Psoas muscle (tissue), 8 donors: ENCODE data around the gene EPB41L2. TPM values are rescaled to one million over a fixed set of nuclear protein-coding genes. Genes with fewer than 3 reads are reported as not detected.
"Not testable (repeated sequence)": the region's sequence is repeated elsewhere in the genome, so short reads cannot be mapped to it uniquely, and the experiment has no call there.

Experiments
- ATAC-seq, 4 donors: fragments of 200-7000 bp; cut with Tn5 transposase; one replicate each; pipeline ENCODE4 v1.9.1; 2020; ENCODE audit warnings: moderate library complexity in 3 of 4, mild to moderate bottlenecking in 2 of 4
- DNase-seq, 2 donors: peaks; one replicate each; pipeline ENCODE4 v3.0.0-alpha.2; 2020
- H3K27ac ChIP-seq: fragments of 200-600 bp; one replicate; pipeline ENCODE4 v1.8.0; 2022
- H3K27me3 ChIP-seq, 3 donors: fragments of 200-600 bp in 1 of 3; one replicate each; pipeline versions ENCODE4 v1.6.1 to v1.8.0; 2013 to 2022; ENCODE audit warnings: low read length in 2 of 3, mild to moderate bottlenecking in 2 of 3, moderate library complexity in 1 of 3; ENCODE audit not compliant: insufficient read depth in 3 of 3
- H3K36me3 ChIP-seq, 2 donors: fragments of 200-600 bp in 1 of 2; one replicate each; pipeline versions ENCODE4 v1.6.1 to v1.8.0; 2013 to 2022; ENCODE audit warnings: low read depth in 1 of 2, mild to moderate bottlenecking in 1 of 2, moderate library complexity in 1 of 2; ENCODE audit not compliant: insufficient read depth in 1 of 2
- H3K4me1 ChIP-seq: fragments of 200-600 bp; one replicate; pipeline ENCODE4 v1.8.0; 2022
- H3K4me3 ChIP-seq: fragments of 200-600 bp; one replicate; pipeline ENCODE4 v1.8.0; 2022; ENCODE audit warnings: mild to moderate bottlenecking
- H3K9me3 ChIP-seq: fragments of 200-600 bp; one replicate; pipeline ENCODE4 v1.8.0; 2022
- WGBS, 3 donors: extraction: QIAGEN DNeasy Blood & Tissue Kit; methylation state at CpG; one replicate each; pipeline versions ENCODE4 v1.1.6 to v1.1.7; 2013; 5-methylcytosine and 5-hydroxymethylcytosine counted together
- intact Hi-C, 2 donors: fragments of 100-400 bp; cut with DNase I; formaldehyde crosslinking; loops; one replicate each; pipeline versions ENCODE4 v1.11.0 to v1.14.2; 2022
- polyA plus RNA-seq, 3 donors: library from polyadenylated mRNA; stranded (reverse); fragments of 200-250 nt; gene quantifications; one replicate each; pipeline ENCODE4 v1.2.3, GENCODE V29; 2013
- total RNA-seq, 4 donors: library from RNA; stranded (reverse); fragmentation: NEBNext Ultra II Directional in 2 of 4; extraction: Animal tissue kit (Norgen Biotek cat#: 25700) in 2 of 4; gene quantifications; one replicate each; pipeline versions ENCODE4 v1.2.1 to v1.2.4, GENCODE V29; 2021 to 2023
- TF ChIP-seq, protein P1 (sequence below): fragments of 200-600 bp; IDR thresholded peaks from one replicate; pipeline ENCODE4 v1.8.0; 2022; ENCODE audit warnings: antibody characterized with exemption
- donor health status: healthy with polysubstance abuse.
- donor health status: DM: no; HTN: no; CAD: no; lungs with moderate emphysema.
- donor health status: Bipolar disorder and iron deficiency.
- donor health status: healthy.
- donor health status: DM: yes; HTN: yes; CAD: no.
- donor health status: DM: no; HTN: no; CAD: no.
- donor health status: DM: no; HTN: no; CAD: no.
- donor health status: DM: yes; HTN: yes; CAD: no.

The EPB41L2 gene
- total and polyA plus RNA-seq, 7 donors = 8.5 to 75.7 (median 22.7) TPM

DNA sequence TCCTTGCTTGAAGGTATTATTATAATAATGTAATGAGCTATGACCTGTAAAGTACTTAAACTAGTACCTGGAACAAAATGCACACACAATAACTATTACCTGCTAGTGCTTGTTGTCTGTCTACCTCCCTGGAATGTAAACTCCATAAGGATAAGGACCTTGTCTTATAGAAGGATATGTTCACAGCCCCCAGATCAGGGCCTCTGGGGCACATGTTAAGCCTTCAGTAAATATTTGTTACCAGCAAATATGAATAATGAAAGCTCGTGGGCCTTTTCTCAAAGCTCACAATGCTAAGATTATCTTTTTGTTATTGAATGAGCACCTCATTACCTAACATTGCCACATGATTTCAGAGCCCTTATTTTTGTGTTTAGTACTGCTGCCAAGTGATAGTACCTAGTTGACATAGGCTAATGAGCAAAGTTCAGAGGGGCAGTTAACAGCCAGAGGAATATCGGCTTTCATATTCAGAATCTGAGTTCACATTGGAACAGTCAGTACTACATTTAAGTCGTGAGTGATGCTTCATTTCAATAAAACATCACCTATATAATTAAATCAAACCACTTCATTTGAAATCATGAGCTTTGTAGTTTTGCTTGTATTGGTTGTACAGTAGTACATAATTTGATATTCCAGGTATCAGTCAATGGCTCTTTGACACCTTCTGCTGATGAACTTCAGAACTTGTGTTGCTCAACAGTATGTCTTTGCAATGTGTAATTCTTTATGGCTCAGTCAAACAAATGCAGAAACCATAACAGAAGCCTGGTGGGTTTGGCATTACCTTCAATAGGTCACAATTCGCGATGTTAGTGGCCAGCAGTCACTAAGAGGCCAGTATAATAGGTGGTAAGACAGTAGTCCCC is 247.6 kb downstream of the EPB41L2 start:
- no peak overlapping the region for H3K27ac ChIP-seq
- TF ChIP-seq, protein P1, sequence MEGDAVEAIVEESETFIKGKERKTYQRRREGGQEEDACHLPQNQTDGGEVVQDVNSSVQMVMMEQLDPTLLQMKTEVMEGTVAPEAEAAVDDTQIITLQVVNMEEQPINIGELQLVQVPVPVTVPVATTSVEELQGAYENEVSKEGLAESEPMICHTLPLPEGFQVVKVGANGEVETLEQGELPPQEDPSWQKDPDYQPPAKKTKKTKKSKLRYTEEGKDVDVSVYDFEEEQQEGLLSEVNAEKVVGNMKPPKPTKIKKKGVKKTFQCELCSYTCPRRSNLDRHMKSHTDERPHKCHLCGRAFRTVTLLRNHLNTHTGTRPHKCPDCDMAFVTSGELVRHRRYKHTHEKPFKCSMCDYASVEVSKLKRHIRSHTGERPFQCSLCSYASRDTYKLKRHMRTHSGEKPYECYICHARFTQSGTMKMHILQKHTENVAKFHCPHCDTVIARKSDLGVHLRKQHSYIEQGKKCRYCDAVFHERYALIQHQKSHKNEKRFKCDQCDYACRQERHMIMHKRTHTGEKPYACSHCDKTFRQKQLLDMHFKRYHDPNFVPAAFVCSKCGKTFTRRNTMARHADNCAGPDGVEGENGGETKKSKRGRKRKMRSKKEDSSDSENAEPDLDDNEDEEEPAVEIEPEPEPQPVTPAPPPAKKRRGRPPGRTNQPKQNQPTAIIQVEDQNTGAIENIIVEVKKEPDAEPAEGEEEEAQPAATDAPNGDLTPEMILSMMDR = no peak
- H3K36me3 ChIP-seq = no peaks in the 10 kb centered on the region
- ATAC-seq (no peak), DNase-seq (no peak)
- no peaks in the 10 kb centered on the region for H3K27me3 ChIP-seq
- WGBS, 3 donors = 80 to 93% (median 86%) methylated on average over 5 of the region's 5 CpGs
- intact Hi-C loops = no loop called here
- no peaks in the 10 kb centered on the region for H3K9me3 ChIP-seq
- no peaks in the 10 kb centered on the region for H3K4me1 ChIP-seq
- no peak overlapping the region for H3K4me3 ChIP-seq

DNA sequence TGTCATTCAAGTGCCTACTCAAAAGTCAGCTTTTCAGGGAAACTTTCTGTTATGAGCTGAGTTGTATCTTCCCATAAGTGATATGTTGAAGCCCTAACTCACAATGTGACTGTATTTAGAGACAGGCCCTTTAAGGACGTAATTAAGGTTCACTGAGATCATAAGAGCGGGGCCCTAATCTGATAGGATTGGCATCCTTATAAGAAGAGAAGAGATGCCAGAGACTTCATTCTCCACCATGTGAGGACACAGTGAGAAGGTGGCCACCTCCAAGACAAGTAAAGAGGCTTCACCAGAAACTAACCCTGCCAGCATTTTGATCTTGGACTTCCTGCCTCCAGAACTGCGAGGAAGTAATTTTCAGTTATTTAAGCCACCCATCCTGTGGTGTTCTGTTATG is 248.5 kb downstream of the EPB41L2 start:
- Histone ChIP-seq H3K4me1 (no peaks in the 10 kb centered on the region), H3K27me3 (no peaks in the 10 kb centered on the region), H3K36me3 (no peaks in the 10 kb centered on the region), H3K27ac (no peak overlapping the region), H3K4me3 (no peak overlapping the region), H3K9me3 (no peaks in the 10 kb centered on the region)
- 89 to 92% (median 90%) methylated on average over 3 of the region's 3 CpGs for WGBS, 3 donors
- no peak for DNase-seq
- TF ChIP-seq, protein P1 = no peak
- intact Hi-C loops = no loop called here
- ATAC-seq = no peak

DNA sequence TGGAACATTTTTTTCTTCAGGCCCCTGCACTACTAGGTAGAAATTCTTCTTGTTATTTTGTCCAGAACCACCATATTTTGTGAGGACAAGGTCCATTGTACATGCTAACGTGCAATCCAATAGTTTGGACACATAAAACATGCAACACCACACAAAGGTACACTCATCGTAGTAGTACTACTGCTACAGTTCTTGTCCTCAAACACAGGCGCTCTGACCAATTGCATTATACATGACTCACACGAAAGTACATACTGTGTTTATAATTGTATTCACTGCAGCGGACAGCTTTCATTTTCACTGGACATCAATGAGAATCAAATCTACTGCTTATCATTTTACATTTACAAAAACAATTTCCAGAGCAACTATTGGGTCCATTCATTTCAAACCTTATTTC is 251.1 kb downstream of the EPB41L2 start:
- TF ChIP-seq, protein P1 = no peak

DNA sequence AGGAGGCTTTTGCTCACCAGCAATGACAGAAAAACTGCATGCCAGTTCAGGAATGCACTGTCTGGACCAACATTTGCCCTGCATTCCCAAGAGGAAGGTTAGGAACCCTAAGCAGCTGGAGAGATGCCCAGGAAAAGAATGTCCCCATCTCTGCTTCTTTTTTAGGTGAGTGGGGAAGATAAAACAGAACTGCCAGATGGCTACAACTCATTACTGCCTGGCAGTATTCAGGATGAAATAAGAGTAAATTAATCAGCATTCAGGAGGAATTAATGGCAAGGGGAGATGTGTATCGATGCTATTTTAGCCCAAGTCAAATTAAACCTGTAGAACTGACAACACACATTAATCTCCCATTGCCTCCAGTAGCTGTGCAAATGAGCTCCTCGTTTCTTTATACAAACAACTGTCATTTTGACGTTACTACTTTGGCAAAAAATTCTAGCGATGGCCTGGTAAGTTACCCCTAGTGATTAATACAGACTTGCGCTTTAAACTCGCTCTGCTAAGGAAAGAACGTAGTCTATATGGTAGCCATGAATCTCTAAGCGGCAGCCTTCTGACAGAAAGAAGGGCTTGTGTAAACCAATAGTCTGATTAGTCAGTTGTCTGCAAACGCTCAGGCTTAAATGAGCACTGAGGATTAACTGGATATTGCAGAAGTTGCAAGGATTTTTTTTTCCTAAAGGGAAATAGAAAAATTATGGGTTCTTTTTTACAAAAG is 252.6 kb downstream of the EPB41L2 start:
- no peak for DNase-seq
- Histone ChIP-seq H3K27me3 (no peaks in the 10 kb centered on the region), H3K27ac (no peak overlapping the region), H3K9me3 (no peaks in the 10 kb centered on the region), H3K4me3 (no peak overlapping the region), H3K4me1 (no peaks in the 10 kb centered on the region), H3K36me3 (no peaks in the 10 kb centered on the region)
- TF ChIP-seq, protein P1 = no peak
- intact Hi-C loops = no loop called here
- 54 to 63% (median 56%) methylated on average over 9 of the region's 9 CpGs for WGBS, 3 donors
- no peak for ATAC-seq

More for the DNA sequence above, 251.1 kb downstream of the EPB41L2 start:
- Histone ChIP-seq H3K27ac (no peak overlapping the region), H3K4me3 (no peak overlapping the region), H3K9me3 (no peaks in the 10 kb centered on the region), H3K36me3 (no peaks in the 10 kb centered on the region), H3K27me3 (no peaks in the 10 kb centered on the region), H3K4me1 (no peaks in the 10 kb centered on the region)
- ATAC-seq (no peak), DNase-seq (no peak)
- 87 to 94% (median 90%) methylated on average over 5 of the region's 5 CpGs for WGBS, 3 donors
- intact Hi-C loops = no loop called here

DNA sequence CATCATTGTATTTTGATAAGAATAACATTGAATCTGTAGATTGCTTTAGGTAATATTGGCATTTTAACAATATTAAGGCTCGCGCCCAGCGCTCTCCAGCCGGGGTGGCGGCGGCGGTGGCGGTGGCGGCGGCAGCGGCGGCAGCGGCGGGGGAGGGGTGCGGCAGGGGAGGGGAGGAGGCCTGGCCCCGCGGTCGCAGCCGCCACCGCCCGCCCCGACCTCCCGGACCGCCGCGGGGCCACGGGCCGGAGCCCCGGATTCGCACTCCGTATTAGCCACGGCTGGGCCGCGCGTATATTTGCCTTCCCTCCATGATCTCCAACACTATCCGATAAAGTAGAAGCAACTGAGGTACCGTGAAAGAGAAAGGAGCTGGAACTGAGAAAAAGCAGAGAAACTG is 261.7 kb downstream of the EPB41L2 start:
- H3K27me3 ChIP-seq, H3K4me1 ChIP-seq, DNase-seq, ATAC-seq, intact Hi-C loops, H3K4me3 ChIP-seq, H3K36me3 ChIP-seq, H3K27ac ChIP-seq: not testable (repeated sequence)
- peaks cover 10% of the 10 kb centered on the region for H3K9me3 ChIP-seq
- WGBS, 3 donors = 96 to 99% (median 99%) methylated on average over 22 to 37 of the region's 37 CpGs
